HepG2 (cell line): ENCODE results near the gene GNPAT. TPM values are rescaled to one million over a fixed set of nuclear protein-coding genes. Genes with fewer than 3 reads are reported as not detected.
A peak's percentile ranks its signal among the peaks of the same experiment; 100 is the strongest.

Source experiments
- CBX5 ChIP-seq: sonication (generic); formaldehyde crosslinking; IDR thresholded peaks from 2 replicates; pipeline ENCODE4 v1.4.0; 2020; ENCODE audit warnings: missing genetic modification reagents, borderline replicate concordance
- ETV5 ChIP-seq: IDR thresholded peaks from 2 replicates; pipeline ENCODE4 v1.6.1; 2018; ENCODE audit warnings: missing biosample characterization, missing genetic modification reagents, inconsistent platforms, borderline replicate concordance
- FOSL1 ChIP-seq: sonication (generic); formaldehyde crosslinking; IDR thresholded peaks from 2 replicates; pipeline ENCODE4 v1.9.0; 2021; ENCODE audit warnings: missing genetic modification reagents, borderline replicate concordance
- GPBP1L1 ChIP-seq: sonication (generic); formaldehyde crosslinking; IDR thresholded peaks from 2 replicates; pipeline ENCODE4 v1.5.0; 2020; ENCODE audit warnings: mild to moderate bottlenecking, missing genetic modification reagents
- HBP1 ChIP-seq: IDR thresholded peaks from 2 replicates; pipeline ENCODE4 v1.6.1; 2016; ENCODE audit warnings: low read depth, control low read depth
- HNRNPH1 ChIP-seq: fragments of 200-400 bp; formaldehyde crosslinking; optimal IDR thresholded peaks from 2 replicates; pipeline ENCODE3; 2017; ENCODE audit warnings: mild to moderate bottlenecking, low read depth, low read length
- HNRNPUL1 ChIP-seq: fragments of 200-400 bp; formaldehyde crosslinking; IDR thresholded peaks from 2 replicates; pipeline ENCODE4 v1.6.1; 2017; ENCODE audit warnings: low read depth, mild to moderate bottlenecking, low read length, moderate library complexity
- HOXA3 ChIP-seq: sonication (generic); formaldehyde crosslinking; IDR thresholded peaks from 2 replicates; pipeline ENCODE4 v1.5.0; 2020; ENCODE audit warnings: missing genetic modification reagents
- JUN ChIP-seq: sonication (generic); formaldehyde crosslinking; IDR thresholded peaks from 2 replicates; pipeline ENCODE4 v1.4.0; 2020; ENCODE audit warnings: mild to moderate bottlenecking, missing genetic modification reagents
- MYNN ChIP-seq: sonication (generic); formaldehyde crosslinking; IDR thresholded peaks from 2 replicates; pipeline ENCODE4 v1.4.0; 2020; ENCODE audit warnings: mild to moderate bottlenecking, low read depth, missing genetic modification reagents
- SRY ChIP-seq: sonication (generic); formaldehyde crosslinking; IDR thresholded peaks from 2 replicates; pipeline ENCODE4 v1.8.0; 2022; ENCODE audit warnings: mild to moderate bottlenecking, missing genetic modification reagents
- TCF7L2 ChIP-seq: IDR thresholded peaks from 2 replicates; pipeline ENCODE4 v1.6.1; 2011; ENCODE audit warnings: mild to moderate bottlenecking, low read depth, low read length, moderate library complexity
- THAP8 ChIP-seq: sonication (generic); formaldehyde crosslinking; IDR thresholded peaks from 2 replicates; pipeline ENCODE4 v1.5.1; 2020; ENCODE audit warnings: missing genetic modification reagents, mild to moderate bottlenecking, borderline replicate concordance
- ZNF225 ChIP-seq: sonication (generic); formaldehyde crosslinking; IDR thresholded peaks from 2 replicates; pipeline ENCODE4 v1.4.0; 2020; ENCODE audit warnings: mild to moderate bottlenecking, missing genetic modification reagents
- ZNF251 ChIP-seq: sonication (generic); formaldehyde crosslinking; IDR thresholded peaks from 2 replicates; pipeline ENCODE4 v1.9.0; 2021; ENCODE audit warnings: mild to moderate bottlenecking, missing genetic modification reagents
- ZNF75D ChIP-seq: sonication (generic); formaldehyde crosslinking; IDR thresholded peaks from 2 replicates; pipeline ENCODE4 v1.8.1; 2023; ENCODE audit warnings: missing genetic modification reagents, mild to moderate bottlenecking, borderline replicate concordance
- ZSCAN21 ChIP-seq: sonication (generic); formaldehyde crosslinking; IDR thresholded peaks from 2 replicates; pipeline ENCODE4 v1.8.0; 2022; ENCODE audit warnings: mild to moderate bottlenecking, missing genetic modification reagents, moderate library complexity, borderline replicate concordance
- polyA plus RNA-seq, 8 experiments: library from polyadenylated mRNA; depleted of rRNA in 3 of 8; stranded (reverse) in 7 of 8; unstranded in 1 of 8; fragments of >200 nt; fragmentation: Illumina TruSeq in 4 of 8; extraction: Trizol in 4 of 8; gene quantifications; 2 replicates each; pipeline versions ENCODE4 v1.2.1 to v1.2.3, GENCODE V29; 2011 to 2016; ENCODE audit warnings: low read depth in 4 of 8, missing spikeins in 1 of 8, mixed read lengths in 1 of 8; ENCODE audit not compliant: insufficient read depth in 1 of 8
- total RNA-seq, 5 experiments: library from RNA; depleted of rRNA; stranded (reverse); fragments of >200 nt; fragmentation: Illumina TruSeq; extraction: Trizol; gene quantifications; 2 replicates each; pipeline ENCODE4 v1.2.3, GENCODE V29; 2016; ENCODE audit warnings: low read depth in 1 of 5
- TF ChIP-seq, protein P1 (sequence below): sonication (generic); formaldehyde crosslinking; IDR thresholded peaks from 2 replicates; pipeline ENCODE4 v1.4.0; 2020; ENCODE audit warnings: mild to moderate bottlenecking, missing genetic modification reagents
- TF ChIP-seq, protein P2 (sequence below): sonication (generic); formaldehyde crosslinking; IDR thresholded peaks from 2 replicates; pipeline ENCODE4 v1.4.0; 2020; ENCODE audit warnings: missing genetic modification reagents, borderline replicate concordance
- TF ChIP-seq, protein P3 (sequence below): sonication (generic); formaldehyde crosslinking; IDR thresholded peaks from 2 replicates; pipeline ENCODE4 v1.5.0; 2020; ENCODE audit warnings: missing genetic modification reagents

GNPAT gene
- total and polyA plus RNA-seq, 2 of the 13 experiments (the other 11 are each of a cell fraction or from before 2014, with no cell fraction given): 58.3 to 114 TPM

DNA sequence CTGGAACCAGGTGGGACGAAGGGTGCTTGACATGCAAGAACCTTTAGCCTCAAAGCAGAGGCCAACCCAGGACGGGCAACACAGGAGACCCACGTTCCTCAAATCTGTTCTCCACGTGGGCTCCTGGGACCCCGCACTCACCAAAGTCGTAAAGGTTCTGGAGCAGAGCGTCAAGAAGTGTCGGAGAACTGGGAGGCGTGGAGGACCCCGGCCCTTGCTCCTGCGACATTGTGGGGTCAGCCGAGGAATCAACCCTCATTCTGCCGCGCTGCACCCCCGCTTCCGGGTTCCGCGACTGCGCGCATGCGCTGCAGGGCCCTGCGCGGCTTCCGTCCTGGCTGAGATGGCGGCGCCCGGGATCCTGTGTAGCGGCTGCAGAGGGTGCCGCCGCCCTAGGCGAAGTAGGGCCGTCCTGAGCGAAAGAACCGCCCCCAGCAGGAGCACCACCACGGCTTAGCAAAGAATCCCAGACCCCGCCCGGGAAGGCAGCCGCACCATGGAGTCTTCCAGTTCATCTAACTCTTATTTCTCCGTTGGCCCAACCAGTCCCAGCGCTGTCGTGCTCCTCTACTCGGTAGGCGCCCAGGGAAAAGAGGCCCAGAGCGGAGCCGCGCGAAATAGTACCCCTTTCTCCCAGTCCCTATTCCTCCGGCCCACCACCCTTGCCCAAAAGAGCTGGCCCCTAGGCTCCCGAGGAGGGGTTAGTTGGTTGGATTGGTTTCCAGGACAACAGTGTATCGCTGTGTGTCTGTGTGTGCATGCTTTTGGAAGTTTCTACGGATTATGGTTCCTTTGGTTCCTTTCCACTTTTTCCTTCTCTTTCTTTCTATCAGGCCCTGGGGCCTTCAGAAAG is at the start of gene GNPAT (continued):
- TF ChIP-seq TCF7L2 (no peak), ZSCAN21 (CRISPR knock-in tag) (peak; percentile 19; the same call in 1 of the 2 replicates), HNRNPH1 (no peak), ZNF75D (CRISPR knock-in tag) (peak; percentile 80; the same call in 1 of the 2 replicates), JUN (0 out of 2 replicates have a peak, but pooled peaks have one; percentile 16), HNRNPUL1 (no peak), ZNF225 (CRISPR knock-in tag) (peak; percentile 49; the same call in 1 of the 2 replicates), ZNF251 (no peak), GPBP1L1 (CRISPR knock-in tag) (no peak), MYNN (CRISPR knock-in tag) (no peak), FOSL1 (CRISPR knock-in tag) (no peak), HBP1 (0 out of 2 replicates have a peak, but pooled peaks have one; percentile 74), ETV5 (CRISPR knock-in tag) (peak; percentile 68), SRY (CRISPR knock-in tag) (peak; percentile 26), HOXA3 (CRISPR knock-in tag) (peak; percentile 70; the same call in 1 of the 2 replicates), THAP8 (CRISPR knock-in tag) (no peak), CBX5 (CRISPR knock-in tag) (peak; percentile 65; the same call in 1 of the 2 replicates)
- TF ChIP-seq, protein P1, sequence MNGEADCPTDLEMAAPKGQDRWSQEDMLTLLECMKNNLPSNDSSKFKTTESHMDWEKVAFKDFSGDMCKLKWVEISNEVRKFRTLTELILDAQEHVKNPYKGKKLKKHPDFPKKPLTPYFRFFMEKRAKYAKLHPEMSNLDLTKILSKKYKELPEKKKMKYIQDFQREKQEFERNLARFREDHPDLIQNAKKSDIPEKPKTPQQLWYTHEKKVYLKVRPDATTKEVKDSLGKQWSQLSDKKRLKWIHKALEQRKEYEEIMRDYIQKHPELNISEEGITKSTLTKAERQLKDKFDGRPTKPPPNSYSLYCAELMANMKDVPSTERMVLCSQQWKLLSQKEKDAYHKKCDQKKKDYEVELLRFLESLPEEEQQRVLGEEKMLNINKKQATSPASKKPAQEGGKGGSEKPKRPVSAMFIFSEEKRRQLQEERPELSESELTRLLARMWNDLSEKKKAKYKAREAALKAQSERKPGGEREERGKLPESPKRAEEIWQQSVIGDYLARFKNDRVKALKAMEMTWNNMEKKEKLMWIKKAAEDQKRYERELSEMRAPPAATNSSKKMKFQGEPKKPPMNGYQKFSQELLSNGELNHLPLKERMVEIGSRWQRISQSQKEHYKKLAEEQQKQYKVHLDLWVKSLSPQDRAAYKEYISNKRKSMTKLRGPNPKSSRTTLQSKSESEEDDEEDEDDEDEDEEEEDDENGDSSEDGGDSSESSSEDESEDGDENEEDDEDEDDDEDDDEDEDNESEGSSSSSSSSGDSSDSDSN (CRISPR knock-in tag): peak; percentile 87
- TF ChIP-seq, protein P2, sequence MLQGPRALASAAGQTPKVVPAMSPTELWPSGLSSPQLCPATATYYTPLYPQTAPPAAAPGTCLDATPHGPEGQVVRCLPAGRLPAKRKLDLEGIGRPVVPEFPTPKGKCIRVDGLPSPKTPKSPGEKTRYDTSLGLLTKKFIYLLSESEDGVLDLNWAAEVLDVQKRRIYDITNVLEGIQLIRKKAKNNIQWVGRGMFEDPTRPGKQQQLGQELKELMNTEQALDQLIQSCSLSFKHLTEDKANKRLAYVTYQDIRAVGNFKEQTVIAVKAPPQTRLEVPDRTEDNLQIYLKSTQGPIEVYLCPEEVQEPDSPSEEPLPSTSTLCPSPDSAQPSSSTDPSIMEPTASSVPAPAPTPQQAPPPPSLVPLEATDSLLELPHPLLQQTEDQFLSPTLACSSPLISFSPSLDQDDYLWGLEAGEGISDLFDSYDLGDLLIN (CRISPR knock-in tag): no peak
- TF ChIP-seq, protein P3, sequence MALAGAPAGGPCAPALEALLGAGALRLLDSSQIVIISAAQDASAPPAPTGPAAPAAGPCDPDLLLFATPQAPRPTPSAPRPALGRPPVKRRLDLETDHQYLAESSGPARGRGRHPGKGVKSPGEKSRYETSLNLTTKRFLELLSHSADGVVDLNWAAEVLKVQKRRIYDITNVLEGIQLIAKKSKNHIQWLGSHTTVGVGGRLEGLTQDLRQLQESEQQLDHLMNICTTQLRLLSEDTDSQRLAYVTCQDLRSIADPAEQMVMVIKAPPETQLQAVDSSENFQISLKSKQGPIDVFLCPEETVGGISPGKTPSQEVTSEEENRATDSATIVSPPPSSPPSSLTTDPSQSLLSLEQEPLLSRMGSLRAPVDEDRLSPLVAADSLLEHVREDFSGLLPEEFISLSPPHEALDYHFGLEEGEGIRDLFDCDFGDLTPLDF (CRISPR knock-in tag): peak; percentile 77; the same call in 1 of the 2 replicates
